Hematopoietic multipotent progenitor cell treated with erythropoietin and hydrocortisone succinate and interleukin-3 and kit ligand, for 4 days (in vitro differentiated cells): ENCODE measurements around the gene PPA1.
"Not testable (repeated sequence)": the region's sequence is repeated elsewhere in the genome, so short reads cannot be mapped to it uniquely, and the experiment has no call there.

Experiments
- DNase-seq: peaks from one replicate; pipeline ENCODE4 v3.0.0-alpha.2; 2015

The PPA1 gene

DNA sequence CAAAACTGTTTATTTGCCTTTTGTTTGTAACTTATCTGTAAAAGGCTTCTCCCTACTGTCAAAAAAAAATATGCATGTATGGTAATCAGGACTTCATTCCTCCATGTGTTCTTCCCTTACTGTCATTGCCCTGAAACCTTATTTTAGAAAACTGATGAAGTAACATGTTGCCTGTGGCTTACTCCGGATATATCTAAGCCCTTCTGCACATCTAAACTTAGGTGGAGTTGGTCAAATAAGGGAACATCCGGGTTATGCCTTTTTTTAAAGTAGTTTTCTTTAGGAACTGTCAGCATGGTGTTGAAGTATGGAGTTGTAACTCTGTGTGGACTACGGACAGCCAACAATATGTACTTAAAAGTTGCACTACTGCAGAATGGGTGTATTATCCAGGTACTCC is 69.1 kb downstream of the PPA1 start:
- no peak for DNase-seq

DNA sequence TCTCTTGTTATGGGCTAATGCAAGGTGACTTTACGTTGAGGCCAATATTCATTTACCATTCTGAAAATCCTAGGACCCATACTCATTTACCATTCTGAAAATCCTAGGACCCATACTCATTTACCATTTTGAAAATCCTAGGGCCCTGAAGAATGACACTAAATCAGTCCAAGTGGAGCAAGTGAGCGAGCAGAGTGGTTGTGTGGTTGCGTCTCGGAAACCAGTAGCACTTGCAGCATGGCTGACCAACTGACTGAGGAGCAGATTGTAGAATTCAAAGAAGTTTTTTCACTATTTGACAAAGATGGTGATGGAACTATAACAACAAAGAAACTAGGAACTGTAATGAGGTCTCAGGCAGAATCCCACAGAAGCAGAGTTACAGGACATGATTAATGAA is 69.8 kb downstream of the PPA1 start:
- no peak for DNase-seq

DNA sequence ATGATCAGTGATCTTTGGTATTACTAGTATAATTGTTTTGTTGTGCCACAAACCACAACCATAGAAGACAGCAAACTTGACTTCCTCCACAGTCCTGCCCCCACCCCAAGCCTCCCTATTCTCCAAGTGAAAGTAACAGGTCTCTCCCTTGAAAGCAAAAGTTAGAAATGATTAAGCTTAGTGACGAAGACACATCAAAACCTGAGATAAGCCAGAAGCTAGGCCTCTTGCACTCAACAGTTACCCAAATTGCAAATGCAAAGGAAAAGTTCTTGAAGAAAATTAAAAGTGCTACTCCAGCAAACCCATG is 70.4 kb downstream of the PPA1 start:
- DNase-seq = peak; percentile 46

DNA sequence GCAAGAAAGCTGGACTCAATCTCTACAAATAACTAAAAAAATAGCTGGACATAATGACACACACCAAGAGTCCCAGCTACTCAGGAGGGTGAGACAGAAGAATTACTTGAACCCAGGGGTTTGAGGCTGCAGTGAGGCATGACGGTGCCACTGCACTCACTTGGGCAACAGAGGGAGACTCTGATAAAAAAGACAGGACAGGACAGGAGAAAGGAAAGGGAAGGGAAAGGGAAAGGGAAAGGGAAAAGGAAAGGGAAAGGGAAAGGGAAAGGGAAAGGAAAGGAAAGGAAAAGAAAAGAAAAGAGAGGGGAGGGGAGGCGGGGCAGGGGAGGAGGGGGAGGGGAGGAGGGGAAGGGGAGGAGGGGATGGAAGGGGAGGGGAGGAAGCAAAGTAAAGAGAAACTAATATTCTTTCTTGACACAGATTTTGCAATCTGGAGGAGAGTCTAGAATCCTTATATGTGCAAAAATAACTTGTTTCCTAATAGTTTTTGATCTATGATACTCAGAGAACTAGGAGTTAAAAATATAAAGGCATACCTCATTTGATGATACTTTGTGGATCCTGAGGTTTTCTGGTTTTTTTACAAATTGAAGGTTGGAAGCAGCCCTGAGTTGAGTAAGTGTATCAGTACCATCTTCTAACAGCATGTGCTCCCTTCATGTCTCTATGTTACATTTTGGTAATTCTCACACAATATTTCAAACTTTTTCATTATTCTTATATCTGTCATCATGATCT is 70.9 kb downstream of the PPA1 start:
- DNase-seq = no peak

DNA sequence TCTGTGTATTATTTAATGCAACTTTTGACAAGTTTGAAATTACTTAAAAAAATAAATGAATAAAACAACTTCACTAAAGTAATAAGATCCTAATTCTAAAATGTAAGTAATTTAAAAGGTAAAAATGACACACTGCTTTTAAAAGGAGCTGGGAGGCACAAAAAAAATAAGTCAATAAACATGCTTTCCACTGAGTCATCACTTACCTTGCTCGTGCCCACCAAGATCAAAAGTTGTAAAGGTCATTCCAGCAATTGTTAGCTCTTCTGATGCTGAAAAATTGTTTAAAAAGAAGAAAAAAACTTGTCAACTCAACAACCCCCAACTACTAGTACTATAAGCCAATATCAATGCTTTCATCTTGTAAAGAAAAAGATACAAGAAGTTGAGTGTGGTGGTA is 72.4 kb downstream of the PPA1 start:
- no peak for DNase-seq

DNA sequence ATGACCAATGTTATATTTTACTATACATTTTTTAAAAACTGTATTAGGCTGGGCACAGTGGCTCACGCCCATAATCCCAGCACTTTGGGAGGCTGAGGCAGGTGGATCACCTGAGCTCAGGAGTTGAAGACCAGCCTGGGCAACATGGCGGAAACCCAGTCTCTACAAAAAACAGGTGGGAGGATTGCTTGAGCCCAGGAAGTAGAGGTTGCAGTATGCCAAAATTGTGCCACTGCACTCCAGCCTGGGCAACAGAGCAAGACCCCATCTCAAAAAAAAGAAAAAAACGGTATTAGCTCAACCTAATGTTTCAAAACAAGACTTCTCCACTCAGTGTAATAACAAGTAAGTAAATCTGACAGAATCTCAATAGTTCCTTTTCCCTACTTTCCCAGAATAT is 73.9 kb downstream of the PPA1 start:
- not testable (repeated sequence) for DNase-seq

DNA sequence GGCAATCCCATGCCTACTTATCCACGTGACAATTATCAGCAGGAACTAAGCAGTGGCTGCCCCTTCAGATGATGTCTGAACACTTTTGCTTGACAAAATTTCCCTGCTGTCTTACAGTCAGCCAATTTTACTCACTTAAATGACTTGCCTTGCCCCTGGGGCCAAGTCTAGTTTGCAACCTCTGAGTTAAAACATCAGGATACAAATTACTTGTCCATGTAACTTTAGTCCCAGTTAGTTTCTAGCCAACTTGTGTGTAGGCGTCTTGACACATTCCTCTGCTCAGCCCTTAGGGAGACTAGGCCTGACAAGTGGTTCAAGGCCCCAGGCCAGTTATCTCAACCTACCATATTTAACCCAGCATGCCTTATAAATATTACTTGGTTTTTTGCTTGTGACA is 75.1 kb downstream of the PPA1 start:
- no peak for DNase-seq

DNA sequence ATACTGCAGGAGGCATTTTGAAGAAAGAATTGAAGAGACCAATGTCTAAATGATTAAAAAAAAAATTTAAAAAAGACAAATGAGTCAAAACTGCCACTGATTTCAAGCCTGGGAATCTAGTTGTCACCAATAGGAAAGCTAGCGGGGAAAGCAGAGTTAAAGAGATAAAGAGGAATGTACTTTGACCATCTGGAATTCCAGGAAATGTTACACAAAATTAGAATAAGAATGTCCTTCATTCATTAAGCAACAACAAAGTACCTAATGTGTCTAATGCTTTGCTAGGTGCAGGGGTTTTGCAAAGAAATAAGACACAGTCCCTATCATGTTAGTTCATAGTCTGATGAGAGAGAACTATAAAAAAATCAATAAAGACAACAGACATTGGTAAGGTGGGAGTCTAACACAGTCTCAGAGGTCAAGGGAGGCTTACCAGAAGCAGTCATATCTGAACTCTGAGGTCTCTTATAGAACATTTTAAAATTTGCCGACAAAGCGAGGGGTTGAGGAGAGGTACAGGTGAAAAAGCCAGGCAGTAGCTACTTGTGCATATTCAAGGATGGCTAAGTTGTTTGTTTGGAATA is 77.9 kb downstream of the PPA1 start:
- no peak for DNase-seq
